Gastrocnemius medialis (tissue), 4 donors: Measurements from ENCODE around the gene TBC1D23. TPM values are rescaled to one million over a fixed set of nuclear protein-coding genes. Genes with fewer than 3 reads are reported as not detected.

Source experiments
- ATAC-seq, 2 donors: fragments of 150-250 bp; one replicate each; pipeline ENCODE4 v1.9.1; 2016
- DNase-seq, 2 donors: peaks; one replicate each; pipeline ENCODE4 v3.0.0-alpha.2; 2019
- H3K27ac ChIP-seq, 4 donors: fragments of 200-600 bp; sonication (generic); 1 replicate in 1 of 4; 2 replicates in 3 of 4; pipeline ENCODE4 v1.5.1; 2016 to 2018; ENCODE audit warnings: mild to moderate bottlenecking in 2 of 4, moderate library complexity in 1 of 4
- H3K27me3 ChIP-seq, 3 donors: fragments of 200-600 bp; sonication (generic) in 2 of 3; 1 replicate in 1 of 3; 2 replicates in 2 of 3; pipeline versions ENCODE4 v1.5.1 to v1.6.0; 2016 to 2019; ENCODE audit warnings: mild to moderate bottlenecking in 1 of 3, moderate library complexity in 1 of 3
- H3K36me3 ChIP-seq, 2 donors: fragments of 200-600 bp; sonication (generic) in 1 of 2; one replicate each; pipeline ENCODE4 v1.5.1; 2017 to 2018
- H3K4me1 ChIP-seq, 2 donors: fragments of 200-600 bp; sonication (generic) in 1 of 2; one replicate each; pipeline ENCODE4 v1.5.1; 2016 to 2017; ENCODE audit warnings: mild to moderate bottlenecking in 2 of 2
- H3K4me3 ChIP-seq, 4 donors: fragments of 200-600 bp; sonication (generic) in 3 of 4; 1 replicate in 1 of 4; 2 replicates in 3 of 4; pipeline ENCODE4 v1.5.1; 2016 to 2019; ENCODE audit warnings: mild to moderate bottlenecking in 2 of 4
- H3K9me3 ChIP-seq, 3 donors: fragments of 200-600 bp; sonication (generic) in 2 of 3; 1 replicate in 1 of 3; 2 replicates in 2 of 3; pipeline ENCODE4 v1.5.1; 2016 to 2019
- CTCF ChIP-seq, 5 experiments: fragments of 450-650 bp in 3 of 5; fragments of 200-600 bp in 2 of 5; sonication (generic) in 2 of 5; IDR thresholded peaks in 4 of 5; conservative IDR thresholded peaks in 1 of 5; 1 replicate in 4 of 5; 2 replicates in 1 of 5; pipeline ENCODE4 v1.5.1; 2016 to 2019; ENCODE audit warnings: antibody characterized with exemption in 5 of 5, mild to moderate bottlenecking in 3 of 5, moderate library complexity in 3 of 5
- POLR2A ChIP-seq, 2 donors: fragments of 450-650 bp; IDR thresholded peaks; one replicate each; pipeline ENCODE4 v1.6.1; 2017; ENCODE audit warnings: antibody characterized with exemption in 2 of 2, mild to moderate bottlenecking in 2 of 2, moderate library complexity in 2 of 2
- in situ Hi-C, 4 donors: fragments of 200-750 bp; cut with MboI; loops; one replicate each; pipeline versions ENCODE4 v1.15.0 to v1.8.0; 2017; ENCODE audit warnings: low sequenced_read_pairs in 4 of 4
- intact Hi-C: fragments of 100-400 bp; cut with DNase I; formaldehyde crosslinking; loops from one replicate; pipeline ENCODE4 v1.15.1; 2023; ENCODE audit warnings: low total_unique reads
- total RNA-seq, 4 donors: library from RNA; depleted of rRNA; stranded (reverse); fragments of >200 nt; gene quantifications; one replicate each; pipeline versions ENCODE4 v1.1.0 to v1.2.3, GENCODE V29; 2016

TBC1D23 gene
- total RNA-seq, 4 donors from 2014 or later = 14.2 to 56.4 (median 45.0) TPM

DNA sequence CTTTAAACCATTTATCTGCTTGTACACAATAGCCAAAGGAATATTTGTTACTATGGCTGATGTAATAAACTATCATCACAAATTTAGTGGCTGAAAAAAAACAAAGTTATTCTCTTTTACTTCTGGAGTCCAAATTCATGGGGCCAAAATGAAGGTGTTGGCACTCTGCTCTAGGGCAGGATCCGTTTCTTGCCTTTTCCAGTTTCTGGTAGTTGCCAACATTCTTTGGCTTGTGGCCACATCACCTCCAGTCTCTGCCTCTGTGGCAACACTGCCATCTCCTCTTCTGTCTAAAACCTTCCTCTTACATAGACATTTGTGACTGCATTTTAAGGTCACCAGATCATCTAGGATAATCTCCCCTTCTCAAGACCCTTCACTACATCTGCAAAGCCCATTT is 101.1 kb downstream of the TBC1D23 start:
- in situ Hi-C loops (no loop called here), intact Hi-C loops (no loop called here)
- Histone ChIP-seq H3K36me3 (peaks cover 0 to 59% of the 10 kb centered on the region in 2 donors), H3K9me3 (no peaks in the 10 kb centered on the region), H3K27ac (no peak overlapping the region), H3K4me3 (no peak overlapping the region), H3K4me1 (no peaks in the 10 kb centered on the region), H3K27me3 (no peaks in the 10 kb centered on the region)
- TF ChIP-seq CTCF (IDR thresholded peaks at IDR 0.05 in 4 of 5, conservative IDR thresholded peaks at IDR 0.05 in 1 of 5) (no peak), POLR2A (IDR thresholded peaks at IDR 0.05) (no peak)
- DNase-seq = no peak
- ATAC-seq = no peak

DNA sequence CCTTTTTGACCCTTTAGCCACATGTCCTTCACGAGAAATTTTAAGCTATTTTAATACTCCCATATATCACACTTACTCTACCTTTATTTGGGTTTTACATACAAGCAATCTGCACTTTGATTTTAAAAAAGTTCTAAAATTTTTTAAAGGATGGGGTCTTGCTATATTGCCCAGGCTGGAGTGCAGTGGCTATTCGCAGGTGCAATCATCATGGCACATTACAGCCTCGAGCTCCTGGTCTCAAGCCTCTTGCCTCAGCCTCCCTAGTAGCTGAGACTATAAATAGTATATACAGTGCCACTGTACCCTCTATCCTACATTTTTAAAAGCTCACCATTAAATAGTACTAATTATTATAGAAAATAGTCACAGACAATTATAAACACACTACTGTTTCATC is 103.6 kb downstream of the TBC1D23 start:
- H3K36me3 ChIP-seq = peaks cover 0 to 77% of the 10 kb centered on the region in 2 donors
- in situ Hi-C loops = no loop called here
- no peak for ATAC-seq

GRCh38 chr3:100366424-100366823 is 105.6 kb downstream of the TBC1D23 start:
- no peak for TF ChIP-seq POLR2A (IDR thresholded peaks at IDR 0.05)
- no peak for TF ChIP-seq CTCF (IDR thresholded peaks at IDR 0.05 in 4 of 5, conservative IDR thresholded peaks at IDR 0.05 in 1 of 5)
- ATAC-seq (no peak), DNase-seq (no peak)
- H3K4me3 ChIP-seq = no peak overlapping the region
- H3K4me1 ChIP-seq = no peaks in the 10 kb centered on the region
- intact Hi-C loops (no loop called here), in situ Hi-C loops (no loop called here)
- H3K9me3 ChIP-seq = no peaks in the 10 kb centered on the region
- H3K27ac ChIP-seq = no peak overlapping the region
- H3K36me3 ChIP-seq = peaks cover 0 to 88% of the 10 kb centered on the region in 2 donors
- H3K27me3 ChIP-seq = no peaks in the 10 kb centered on the region

More for the DNA sequence above, 103.6 kb downstream of the TBC1D23 start:
- DNase-seq = no peak
- Histone ChIP-seq H3K27me3 (no peaks in the 10 kb centered on the region), H3K9me3 (no peaks in the 10 kb centered on the region), H3K4me3 (no peak overlapping the region), H3K27ac (no peak overlapping the region), H3K4me1 (no peaks in the 10 kb centered on the region)
- no peak for TF ChIP-seq POLR2A (IDR thresholded peaks at IDR 0.05)
- TF ChIP-seq CTCF (IDR thresholded peaks at IDR 0.05 in 4 of 5, conservative IDR thresholded peaks at IDR 0.05 in 1 of 5) = no peak
- intact Hi-C loops = no loop called here

GRCh38 chr3:100368441-100368840 is 107.6 kb downstream of the TBC1D23 start:
- ATAC-seq = no peak
- Histone ChIP-seq H3K9me3 (no peaks in the 10 kb centered on the region), H3K4me1 (no peaks in the 10 kb centered on the region), H3K27ac (no peak overlapping the region), H3K27me3 (no peaks in the 10 kb centered on the region), H3K4me3 (no peak overlapping the region), H3K36me3 (peaks cover 0 to 88% of the 10 kb centered on the region in 2 donors)
- DNase-seq = no peak
- intact Hi-C loops = no loop called here
- in situ Hi-C loops = no loop called here
- TF ChIP-seq CTCF (IDR thresholded peaks at IDR 0.05 in 4 of 5, conservative IDR thresholded peaks at IDR 0.05 in 1 of 5) = no peak
- no peak for TF ChIP-seq POLR2A (IDR thresholded peaks at IDR 0.05)

GRCh38 chr3:100370756-100371155 is 110.0 kb downstream of the TBC1D23 start:
- no peak for ATAC-seq
- H3K36me3 ChIP-seq = peaks cover 0 to 76% of the 10 kb centered on the region in 2 donors

More at GRCh38 chr3:100370756-100371155, 110.0 kb downstream of the TBC1D23 start:
- TF ChIP-seq CTCF (IDR thresholded peaks at IDR 0.05 in 4 of 5, conservative IDR thresholded peaks at IDR 0.05 in 1 of 5) = no peak
- no peak for TF ChIP-seq POLR2A (IDR thresholded peaks at IDR 0.05)
- Histone ChIP-seq H3K27me3 (no peaks in the 10 kb centered on the region), H3K9me3 (no peaks in the 10 kb centered on the region), H3K4me3 (no peak overlapping the region), H3K27ac (no peak overlapping the region), H3K4me1 (no peaks in the 10 kb centered on the region)
- intact Hi-C loops (no loop called here), in situ Hi-C loops (no loop called here)
- no peak for DNase-seq
